ENCODE data around the gene LAMB2. TPM values are rescaled to one million over a fixed set of nuclear protein-coding genes. Genes with fewer than 3 reads are reported as not detected.

LAMB2 gene
- total RNA-seq, 1 experiment from 2014 or later, result 121 TPM

- H2AFZ ChIP-seq (ENCODE audit: low read length), result no peak overlapping the region
- H2BK20ac ChIP-seq (ENCODE audit: low read depth, low read length, poor library complexity, severe bottlenecking), result no peak overlapping the region
- H3K56ac ChIP-seq (ENCODE audit: insufficient read length, low read depth, low read length), result no peak overlapping the region
- Mint-ChIP-seq H3K27me3 (ENCODE audit: low read depth) (peaks cover 1% of the 10 kb centered on the region; the same call in 1 of the 2 replicates), H3K36me3 (ENCODE audit: insufficient read depth in 1 of 3, low read depth in 3 of 3) (peaks cover 15 to 22% (median 16%) of the 10 kb centered on the region in 3 experiments), H3K4me3 (no peak overlapping the region), H3K4me1 (peaks cover 16 to 22% of the 10 kb centered on the region in 2 experiments), H3K9me3 (no peaks in the 10 kb centered on the region), H3K27ac (no peak overlapping the region)
- no peak overlapping the region for H4K91ac ChIP-seq (ENCODE audit: insufficient read length, low read depth, low read length)
- peaks cover 15% of the 10 kb centered on the region for H3K23me2 ChIP-seq (ENCODE audit: insufficient read length, low read depth, low read length, poor library complexity, severe bottlenecking)
- H3K4ac ChIP-seq (ENCODE audit: low read depth, low read length), result no peak overlapping the region
- H3K79me2 ChIP-seq (ENCODE audit: insufficient read depth, low read length), result no peaks in the 10 kb centered on the region; the same call in 1 of the 2 replicates
- TF ChIP-seq CTCF (conservative IDR thresholded peaks at IDR 0.05), result no peak
- H3K14ac ChIP-seq (ENCODE audit: insufficient read depth, low read length), result no peak overlapping the region
- H3K4me2 ChIP-seq (ENCODE audit: insufficient read depth, insufficient read length, low read length), result no peak overlapping the region
- no CpG with 5 or more reads among the region's 3 CpGs for WGBS (ENCODE audit: extremely low coverage, insufficient read length, low lambda C conversion rate)
- H4K8ac ChIP-seq (replicated peaks; ENCODE audit: insufficient read length, low read depth, low read length), result no peak overlapping the region
- H3K4me1 ChIP-seq (ENCODE audit: insufficient read depth, low read length), result peaks cover 4% of the 10 kb centered on the region; the same call in 1 of the 2 replicates
- DNase-seq, result no peak
- H3K9me3 ChIP-seq (ENCODE audit: control insufficient read depth, low read depth, low read length), result no peaks in the 10 kb centered on the region
- H3T11ph ChIP-seq (ENCODE audit: low read length), result no peak overlapping the region
- no peak overlapping the region for H3K27ac ChIP-seq (ENCODE audit: insufficient read length, low read depth, low read length)
- no peak overlapping the region for H3K23ac ChIP-seq (ENCODE audit: insufficient read length, low read depth, low read length)
- no peaks in the 10 kb centered on the region for H3K27me3 ChIP-seq (ENCODE audit: insufficient read depth, low read length)
- H2BK5ac ChIP-seq (ENCODE audit: insufficient read length, low read length), result no peak overlapping the region
- H4K5ac ChIP-seq (ENCODE audit: insufficient read length, low read depth, low read length), result no peak overlapping the region
- no peaks in the 10 kb centered on the region for H3K79me1 ChIP-seq (ENCODE audit: insufficient read depth, low read depth, low read length, poor library complexity, severe bottlenecking)
- H2BK15ac ChIP-seq (ENCODE audit: low read depth, low read length), result no peak overlapping the region
- no peak overlapping the region for H2AK5ac ChIP-seq (ENCODE audit: insufficient read length, low read length)
- no peak overlapping the region for H3K9ac ChIP-seq (ENCODE audit: extremely low read depth, insufficient read length, low read length)
- H2BK12ac ChIP-seq (ENCODE audit: insufficient read length, low read depth, low read length), result no peak overlapping the region
- H4K20me1 ChIP-seq (ENCODE audit: control insufficient read depth, insufficient read depth, insufficient read length), result no peaks in the 10 kb centered on the region
- no peak overlapping the region for H2BK120ac ChIP-seq (ENCODE audit: low read depth, low read length, poor library complexity, severe bottlenecking)
- no peak overlapping the region for H3K18ac ChIP-seq (ENCODE audit: insufficient read length, low read depth, low read length)
Observed at GRCh38 chr3:49161808-49162530, 29.1 kb upstream of the LAMB2 start.
